ENCODE results near the gene SCN1B.
"Not testable (repeated sequence)": the region's sequence is repeated elsewhere in the genome, so short reads cannot be mapped to it uniquely, and the experiment has no call there.

SCN1B gene

GRCh38 chr19:35049456-35049855 is 19.2 kb downstream of the SCN1B start:
- Histone ChIP-seq H3K9me3 (ENCODE audit: insufficient read depth, low read depth, low read length) (no peaks in the 10 kb centered on the region), H3K4me1 (ENCODE audit: insufficient read depth, low read length, poor library complexity, severe bottlenecking) (peaks cover 9% of the 10 kb centered on the region), H3K79me2 (ENCODE audit: insufficient read depth, low read length) (no peaks in the 10 kb centered on the region), H3K4me3 (ENCODE audit: low read length, poor library complexity, severe bottlenecking) (no peak overlapping the region), H3K36me3 (ENCODE audit: insufficient read depth, low read length) (no peaks in the 10 kb centered on the region), H3K4me2 (ENCODE audit: low read depth, low read length, poor library complexity, severe bottlenecking) (no peak overlapping the region), H2AFZ (ENCODE audit: low read length) (no peak overlapping the region), H4K20me1 (ENCODE audit: insufficient read depth, low read length, poor library complexity, severe bottlenecking) (no peaks in the 10 kb centered on the region), H3K9ac (ENCODE audit: low read depth, low read length, poor library complexity, severe bottlenecking) (no peak overlapping the region), H3K9me2 (replicated peaks; ENCODE audit: low read depth, low read length) (no peaks in the 10 kb centered on the region), H3K27me3 (ENCODE audit: insufficient read depth, low read length, poor library complexity, severe bottlenecking) (no peaks in the 10 kb centered on the region), H3F3A (ENCODE audit: low read depth) (no peaks in the 10 kb centered on the region)
- TF ChIP-seq CTCF (conservative IDR thresholded peaks at IDR 0.05; ENCODE audit: low read length) (no peak), EZH2phosphoT487 (IDR thresholded peaks at IDR 0.05; ENCODE audit: borderline replicate concordance) (no peak)

GRCh38 chr19:35050662-35051061 is 20.4 kb downstream of the SCN1B start:
- H4K20me1 ChIP-seq (ENCODE audit: insufficient read depth, low read length, poor library complexity, severe bottlenecking); H2AFZ ChIP-seq (ENCODE audit: low read length); H3F3A ChIP-seq (ENCODE audit: low read depth); H3K36me3 ChIP-seq (ENCODE audit: insufficient read depth, low read length); H3K4me3 ChIP-seq (ENCODE audit: low read length, poor library complexity, severe bottlenecking); H3K9me2 ChIP-seq (replicated peaks; ENCODE audit: low read depth, low read length); H3K9me3 ChIP-seq (ENCODE audit: insufficient read depth, low read depth, low read length); H3K4me1 ChIP-seq (ENCODE audit: insufficient read depth, low read length, poor library complexity, severe bottlenecking); H3K4me2 ChIP-seq (ENCODE audit: low read depth, low read length, poor library complexity, severe bottlenecking); H3K27me3 ChIP-seq (ENCODE audit: insufficient read depth, low read length, poor library complexity, severe bottlenecking); H3K9ac ChIP-seq (ENCODE audit: low read depth, low read length, poor library complexity, severe bottlenecking); H3K79me2 ChIP-seq (ENCODE audit: insufficient read depth, low read length): not testable (repeated sequence)

- not testable (repeated sequence) for H2AFZ ChIP-seq (ENCODE audit: low read length); H3K27me3 ChIP-seq (ENCODE audit: insufficient read depth, low read length, poor library complexity, severe bottlenecking); H4K20me1 ChIP-seq (ENCODE audit: insufficient read depth, low read length, poor library complexity, severe bottlenecking); H3F3A ChIP-seq (ENCODE audit: low read depth); H3K9me3 ChIP-seq (ENCODE audit: insufficient read depth, low read depth, low read length); H3K79me2 ChIP-seq (ENCODE audit: insufficient read depth, low read length); H3K4me2 ChIP-seq (ENCODE audit: low read depth, low read length, poor library complexity, severe bottlenecking); H3K9ac ChIP-seq (ENCODE audit: low read depth, low read length, poor library complexity, severe bottlenecking); H3K4me1 ChIP-seq (ENCODE audit: insufficient read depth, low read length, poor library complexity, severe bottlenecking); H3K36me3 ChIP-seq (ENCODE audit: insufficient read depth, low read length); H3K9me2 ChIP-seq (replicated peaks; ENCODE audit: low read depth, low read length); H3K4me3 ChIP-seq (ENCODE audit: low read length, poor library complexity, severe bottlenecking)
These were observed 21.0 kb downstream of the SCN1B start for GRCh38 chr19:35051268-35051667.

GRCh38 chr19:35051796-35052195 is 21.5 kb downstream of the SCN1B start:
- H3K4me2 ChIP-seq (ENCODE audit: low read depth, low read length, poor library complexity, severe bottlenecking), result no peak overlapping the region
- H3K9ac ChIP-seq (ENCODE audit: low read depth, low read length, poor library complexity, severe bottlenecking), result no peak overlapping the region
- H3K27me3 ChIP-seq (ENCODE audit: insufficient read depth, low read length, poor library complexity, severe bottlenecking), result no peaks in the 10 kb centered on the region
- TF ChIP-seq CTCF (conservative IDR thresholded peaks at IDR 0.05; ENCODE audit: low read length) (no peak), EZH2phosphoT487 (IDR thresholded peaks at IDR 0.05; ENCODE audit: borderline replicate concordance) (no peak)
- H3K9me2 ChIP-seq (replicated peaks; ENCODE audit: low read depth, low read length), result no peaks in the 10 kb centered on the region
- no peaks in the 10 kb centered on the region for H3K9me3 ChIP-seq (ENCODE audit: insufficient read depth, low read depth, low read length)
- no peaks in the 10 kb centered on the region for H3K36me3 ChIP-seq (ENCODE audit: insufficient read depth, low read length)
- no peaks in the 10 kb centered on the region for H4K20me1 ChIP-seq (ENCODE audit: insufficient read depth, low read length, poor library complexity, severe bottlenecking)
- H3F3A ChIP-seq (ENCODE audit: low read depth), result no peaks in the 10 kb centered on the region
- H3K4me3 ChIP-seq (ENCODE audit: low read length, poor library complexity, severe bottlenecking), result no peak overlapping the region
- H3K4me1 ChIP-seq (ENCODE audit: insufficient read depth, low read length, poor library complexity, severe bottlenecking), result no peaks in the 10 kb centered on the region
- no peak overlapping the region for H2AFZ ChIP-seq (ENCODE audit: low read length)
- no peaks in the 10 kb centered on the region for H3K79me2 ChIP-seq (ENCODE audit: insufficient read depth, low read length)
